PC-3 (cell line): ENCODE measurements around the gene TUBA4B.

ENCODE experiments used
- CTCF ChIP-seq: fragments of 300-600 bp; sonication (generic); conservative IDR thresholded peaks from 2 replicates; pipeline ENCODE4 v1.5.1; 2017; ENCODE audit warnings: antibody characterized with exemption, low read depth, mild to moderate bottlenecking, low read length
- EZH2 ChIP-seq: fragments of 300-600 bp; sonication (generic); IDR thresholded peaks from one replicate; pipeline ENCODE4 v1.6.1; 2017; ENCODE audit warnings: antibody characterized with exemption, mild to moderate bottlenecking, low read length; ENCODE audit not compliant: unreplicated experiment
- EZH2phosphoT487 ChIP-seq: fragments of 300-600 bp; sonication (generic); IDR thresholded peaks from 2 replicates; pipeline ENCODE4 v1.6.1; 2018; ENCODE audit warnings: mild to moderate bottlenecking, antibody characterized with exemption, low read length, borderline replicate concordance

GRCh38 chr2:219252570-219252899 is 508 bp upstream of the TUBA4B start:
- TF ChIP-seq CTCF (no peak), EZH2 (no peak), EZH2phosphoT487 (no peak)
